Liver (tissue), 3 donors: Measurements from ENCODE around the gene ESPN.

Experiments
- EGR1 ChIP-seq, 2 donors: IDR thresholded peaks; 2 replicates each; pipeline ENCODE4 v1.6.1; 2016 to 2018; ENCODE audit warnings: antibody characterized with exemption in 2 of 2, low read depth in 2 of 2
- GABPA ChIP-seq, 2 donors: IDR thresholded peaks in 1 of 2; conservative IDR thresholded peaks in 1 of 2; 2 replicates each; pipeline ENCODE4 v1.6.1; 2016; ENCODE audit warnings: antibody characterized with exemption in 2 of 2, mild to moderate bottlenecking in 1 of 2, moderate library complexity in 1 of 2
- JUND ChIP-seq, 2 donors: IDR thresholded peaks; 2 replicates each; pipeline ENCODE4 v1.6.1; 2016; ENCODE audit warnings: antibody characterized with exemption in 2 of 2
- RAD21 ChIP-seq, 2 donors: IDR thresholded peaks; 2 replicates each; pipeline ENCODE4 v1.6.1; 2016; ENCODE audit warnings: antibody characterized with exemption in 2 of 2, mild to moderate bottlenecking in 2 of 2
- YY1 ChIP-seq: IDR thresholded peaks from 2 replicates; pipeline ENCODE4 v1.6.1; 2016; ENCODE audit warnings: antibody characterized with exemption, mild to moderate bottlenecking
- TF ChIP-seq, protein P1 (sequence below): fragments of 150-350 bp; IDR thresholded peaks from 2 replicates; pipeline ENCODE4 v1.5.1; 2017; ENCODE audit warnings: improper control_type of control experiment, low read depth, low read length; ENCODE audit not compliant: missing input control
- TF ChIP-seq, protein P2 (sequence below): IDR thresholded peaks from 2 replicates; pipeline ENCODE4 v1.6.1; 2016; ENCODE audit warnings: antibody characterized with exemption, mild to moderate bottlenecking
- donor health status: healthy.
- donor health status: healthy.

DNA sequence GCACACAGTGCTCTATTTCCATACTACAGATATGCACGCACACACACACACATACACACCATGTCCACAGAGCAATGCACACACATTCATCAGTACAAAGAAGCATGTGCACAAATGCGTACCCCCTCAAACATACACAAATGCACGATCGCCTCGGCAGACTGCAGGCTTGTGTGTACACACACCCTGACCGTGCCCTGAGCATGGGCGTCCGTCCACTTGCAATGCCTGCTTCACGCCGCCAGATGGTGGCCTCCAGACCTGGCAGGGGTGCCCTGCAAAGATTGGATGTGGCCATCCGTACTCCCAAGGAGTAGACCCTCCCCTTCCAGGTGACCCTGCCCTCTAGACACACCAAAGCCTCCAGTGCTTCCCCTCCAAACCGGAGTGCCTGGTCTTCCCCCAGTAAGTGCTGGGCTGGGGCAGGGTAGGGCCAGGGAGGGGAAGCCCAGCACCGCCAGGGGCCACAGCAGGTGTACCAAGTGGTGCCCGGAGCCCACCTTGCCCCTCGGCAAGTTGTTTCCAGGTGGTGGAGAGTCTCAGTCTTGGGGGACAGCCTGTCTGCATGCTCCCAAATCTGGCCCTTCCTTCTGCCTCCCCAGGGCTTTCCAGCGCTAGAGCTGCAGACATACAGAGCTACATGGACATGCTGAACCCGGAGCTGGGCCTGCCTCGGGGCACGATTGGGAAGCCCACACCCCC lies 20.6 kb downstream of the ESPN start:
- TF ChIP-seq, protein P1, sequence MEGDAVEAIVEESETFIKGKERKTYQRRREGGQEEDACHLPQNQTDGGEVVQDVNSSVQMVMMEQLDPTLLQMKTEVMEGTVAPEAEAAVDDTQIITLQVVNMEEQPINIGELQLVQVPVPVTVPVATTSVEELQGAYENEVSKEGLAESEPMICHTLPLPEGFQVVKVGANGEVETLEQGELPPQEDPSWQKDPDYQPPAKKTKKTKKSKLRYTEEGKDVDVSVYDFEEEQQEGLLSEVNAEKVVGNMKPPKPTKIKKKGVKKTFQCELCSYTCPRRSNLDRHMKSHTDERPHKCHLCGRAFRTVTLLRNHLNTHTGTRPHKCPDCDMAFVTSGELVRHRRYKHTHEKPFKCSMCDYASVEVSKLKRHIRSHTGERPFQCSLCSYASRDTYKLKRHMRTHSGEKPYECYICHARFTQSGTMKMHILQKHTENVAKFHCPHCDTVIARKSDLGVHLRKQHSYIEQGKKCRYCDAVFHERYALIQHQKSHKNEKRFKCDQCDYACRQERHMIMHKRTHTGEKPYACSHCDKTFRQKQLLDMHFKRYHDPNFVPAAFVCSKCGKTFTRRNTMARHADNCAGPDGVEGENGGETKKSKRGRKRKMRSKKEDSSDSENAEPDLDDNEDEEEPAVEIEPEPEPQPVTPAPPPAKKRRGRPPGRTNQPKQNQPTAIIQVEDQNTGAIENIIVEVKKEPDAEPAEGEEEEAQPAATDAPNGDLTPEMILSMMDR: peak; percentile 72
- TF ChIP-seq RAD21 (IDR thresholded peaks at IDR 0.05) (peak; percentile 76 to 87), GABPA (IDR thresholded peaks at IDR 0.05 in 1 of 2, conservative IDR thresholded peaks at IDR 0.05 in 1 of 2) (no peak), EGR1 (IDR thresholded peaks at IDR 0.05; ENCODE audit: low read depth in 2 of 2) (no peak), JUND (IDR thresholded peaks at IDR 0.05) (no peak), YY1 (no peak)
- TF ChIP-seq, protein P2, sequence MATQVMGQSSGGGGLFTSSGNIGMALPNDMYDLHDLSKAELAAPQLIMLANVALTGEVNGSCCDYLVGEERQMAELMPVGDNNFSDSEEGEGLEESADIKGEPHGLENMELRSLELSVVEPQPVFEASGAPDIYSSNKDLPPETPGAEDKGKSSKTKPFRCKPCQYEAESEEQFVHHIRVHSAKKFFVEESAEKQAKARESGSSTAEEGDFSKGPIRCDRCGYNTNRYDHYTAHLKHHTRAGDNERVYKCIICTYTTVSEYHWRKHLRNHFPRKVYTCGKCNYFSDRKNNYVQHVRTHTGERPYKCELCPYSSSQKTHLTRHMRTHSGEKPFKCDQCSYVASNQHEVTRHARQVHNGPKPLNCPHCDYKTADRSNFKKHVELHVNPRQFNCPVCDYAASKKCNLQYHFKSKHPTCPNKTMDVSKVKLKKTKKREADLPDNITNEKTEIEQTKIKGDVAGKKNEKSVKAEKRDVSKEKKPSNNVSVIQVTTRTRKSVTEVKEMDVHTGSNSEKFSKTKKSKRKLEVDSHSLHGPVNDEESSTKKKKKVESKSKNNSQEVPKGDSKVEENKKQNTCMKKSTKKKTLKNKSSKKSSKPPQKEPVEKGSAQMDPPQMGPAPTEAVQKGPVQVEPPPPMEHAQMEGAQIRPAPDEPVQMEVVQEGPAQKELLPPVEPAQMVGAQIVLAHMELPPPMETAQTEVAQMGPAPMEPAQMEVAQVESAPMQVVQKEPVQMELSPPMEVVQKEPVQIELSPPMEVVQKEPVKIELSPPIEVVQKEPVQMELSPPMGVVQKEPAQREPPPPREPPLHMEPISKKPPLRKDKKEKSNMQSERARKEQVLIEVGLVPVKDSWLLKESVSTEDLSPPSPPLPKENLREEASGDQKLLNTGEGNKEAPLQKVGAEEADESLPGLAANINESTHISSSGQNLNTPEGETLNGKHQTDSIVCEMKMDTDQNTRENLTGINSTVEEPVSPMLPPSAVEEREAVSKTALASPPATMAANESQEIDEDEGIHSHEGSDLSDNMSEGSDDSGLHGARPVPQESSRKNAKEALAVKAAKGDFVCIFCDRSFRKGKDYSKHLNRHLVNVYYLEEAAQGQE: no peak
